Measurements from ENCODE around the gene TUBB3. TPM values are rescaled to one million over a fixed set of nuclear protein-coding genes. Genes with fewer than 3 reads are reported as not detected.
A peak's percentile ranks its signal among the peaks of the same experiment; 100 is the strongest.

Gene TUBB3
- total RNA-seq, 1 donor from 2014 or later = 459 TPM

GRCh38 chr16:89924925-89925307 is 1.8 kb downstream of the TUBB3 start:
- Histone ChIP-seq H3K27me3 (ENCODE audit: insufficient read depth, low read length) (no peaks in the 10 kb centered on the region), H3K27ac (ENCODE audit: low read depth, low read length) (peak overlapping the region; percentile 12), H3K36me3 (ENCODE audit: insufficient read depth, low read length) (peaks cover 5% of the 10 kb centered on the region), H4K20me1 (ENCODE audit: insufficient read depth, low read length) (peaks cover 63% of the 10 kb centered on the region), H3K4me3 (ENCODE audit: insufficient read depth, low read depth, low read length) (peak overlapping the region; percentile 89), H3K9ac (ENCODE audit: low read length) (peak overlapping the region; percentile 79), H3K9me3 (ENCODE audit: insufficient read depth, low read depth, low read length) (no peaks in the 10 kb centered on the region), H3K4me1 (ENCODE audit: insufficient read depth, low read length) (peaks cover 27% of the 10 kb centered on the region), H3K4me2 (ENCODE audit: low read length) (peak overlapping the region; percentile 100), H3K79me2 (ENCODE audit: insufficient read depth, low read length) (peaks cover 73% of the 10 kb centered on the region), H2AFZ (ENCODE audit: low read depth, low read length) (no peak overlapping the region)
- TF ChIP-seq EZH2 (IDR thresholded peaks at IDR 0.05; ENCODE audit: insufficient read depth, low read length) (no peak), CTCF (IDR thresholded peaks at IDR 0.05; ENCODE audit: insufficient read depth, low read depth, low read length) (no peak)
- no peaks in the 10 kb centered on the region for H3K27me3 Mint-ChIP-seq (ENCODE audit: low read depth, unreplicated experiment)
- peaks cover 12% of the 10 kb centered on the region for H3K4me1 Mint-ChIP-seq (ENCODE audit: low read depth, unreplicated experiment)
- FAIRE-seq (no peak), DNase-seq (ENCODE audit: low read depth) (no peak)
- no peaks in the 10 kb centered on the region for H3K36me3 Mint-ChIP-seq (ENCODE audit: low read depth, unreplicated experiment)
- H3K27ac Mint-ChIP-seq (ENCODE audit: unreplicated experiment) = no peak overlapping the region
- peak overlapping the region; percentile 87 for H3K4me3 Mint-ChIP-seq (ENCODE audit: unreplicated experiment)
- H3K9me3 Mint-ChIP-seq (ENCODE audit: unreplicated experiment) = peaks cover 2% of the 10 kb centered on the region

- no peak for FAIRE-seq
- H3K9me3 ChIP-seq (ENCODE audit: insufficient read depth, low read depth, low read length) = no peaks in the 10 kb centered on the region
- peaks cover 1% of the 10 kb centered on the region for H3K36me3 Mint-ChIP-seq (ENCODE audit: low read depth, unreplicated experiment)
- H3K27me3 ChIP-seq (ENCODE audit: insufficient read depth, low read length) = no peaks in the 10 kb centered on the region
- peaks cover 8% of the 10 kb centered on the region for H3K4me1 Mint-ChIP-seq (ENCODE audit: low read depth, unreplicated experiment)
- peak overlapping the region; percentile 87 for H3K4me3 Mint-ChIP-seq (ENCODE audit: unreplicated experiment)
- peaks cover 2% of the 10 kb centered on the region for H3K9me3 Mint-ChIP-seq (ENCODE audit: unreplicated experiment)
- H3K36me3 ChIP-seq (ENCODE audit: insufficient read depth, low read length) = peaks cover 5% of the 10 kb centered on the region
- TF ChIP-seq EZH2 (IDR thresholded peaks at IDR 0.05; ENCODE audit: insufficient read depth, low read length) (no peak), CTCF (IDR thresholded peaks at IDR 0.05; ENCODE audit: insufficient read depth, low read depth, low read length) (no peak)
- DNase-seq (ENCODE audit: low read depth) = no peak
- H3K27me3 Mint-ChIP-seq (ENCODE audit: low read depth, unreplicated experiment) = no peaks in the 10 kb centered on the region
- no peak overlapping the region for H3K27ac Mint-ChIP-seq (ENCODE audit: unreplicated experiment)
- H3K4me1 ChIP-seq (ENCODE audit: insufficient read depth, low read length) = peaks cover 19% of the 10 kb centered on the region
- peak overlapping the region; percentile 89 for H3K4me3 ChIP-seq (ENCODE audit: insufficient read depth, low read depth, low read length)
- H3K27ac ChIP-seq (ENCODE audit: low read depth, low read length) = peak overlapping the region; percentile 48
- H3K4me2 ChIP-seq (ENCODE audit: low read length) = peak overlapping the region; percentile 100
- peaks cover 74% of the 10 kb centered on the region for H3K79me2 ChIP-seq (ENCODE audit: insufficient read depth, low read length)
- H4K20me1 ChIP-seq (ENCODE audit: insufficient read depth, low read length) = peaks cover 70% of the 10 kb centered on the region
- H3K9ac ChIP-seq (ENCODE audit: low read length) = peak overlapping the region; percentile 64
- H2AFZ ChIP-seq (ENCODE audit: low read depth, low read length) = no peak overlapping the region
Observed at GRCh38 chr16:89925596-89926079, 2.5 kb downstream of the TUBB3 start.

GRCh38 chr16:89931305-89931896 is 8.3 kb downstream of the TUBB3 start:
- H3K4me2 ChIP-seq (ENCODE audit: low read length) = no peak overlapping the region
- H3K27ac ChIP-seq (ENCODE audit: low read depth, low read length) = no peak overlapping the region
- Mint-ChIP-seq H3K9me3 (ENCODE audit: unreplicated experiment) (no peaks in the 10 kb centered on the region), H3K27ac (ENCODE audit: unreplicated experiment) (no peak overlapping the region), H3K4me1 (ENCODE audit: low read depth, unreplicated experiment) (no peaks in the 10 kb centered on the region), H3K27me3 (ENCODE audit: low read depth, unreplicated experiment) (no peaks in the 10 kb centered on the region), H3K36me3 (ENCODE audit: low read depth, unreplicated experiment) (peaks cover 23% of the 10 kb centered on the region), H3K4me3 (ENCODE audit: unreplicated experiment) (no peak overlapping the region)
- H4K20me1 ChIP-seq (ENCODE audit: insufficient read depth, low read length) = peaks cover 98% of the 10 kb centered on the region
- H3K4me1 ChIP-seq (ENCODE audit: insufficient read depth, low read length) = peaks cover 2% of the 10 kb centered on the region
- DNase-seq (ENCODE audit: low read depth) = no peak
- FAIRE-seq = no peak
- H2AFZ ChIP-seq (ENCODE audit: low read depth, low read length) = no peak overlapping the region
- TF ChIP-seq CTCF (IDR thresholded peaks at IDR 0.05; ENCODE audit: insufficient read depth, low read depth, low read length) = no peak
- no peak overlapping the region for H3K9ac ChIP-seq (ENCODE audit: low read length)
- H3K4me3 ChIP-seq (ENCODE audit: insufficient read depth, low read depth, low read length) = no peak overlapping the region
- H3K9me3 ChIP-seq (ENCODE audit: insufficient read depth, low read depth, low read length) = no peaks in the 10 kb centered on the region
- peaks cover 40% of the 10 kb centered on the region for H3K36me3 ChIP-seq (ENCODE audit: insufficient read depth, low read length)
- no peaks in the 10 kb centered on the region for H3K27me3 ChIP-seq (ENCODE audit: insufficient read depth, low read length)
- peaks cover 71% of the 10 kb centered on the region for H3K79me2 ChIP-seq (ENCODE audit: insufficient read depth, low read length)
